ENCODE results near the gene ARHGAP24.

GRCh38 chr4:85748654-85749053 lies 273.7 kb downstream of the ARHGAP24 start:
- no peak for TF ChIP-seq FOXM1 (IDR thresholded peaks at IDR 0.05; ENCODE audit: borderline replicate concordance)
- TF ChIP-seq PKNOX1 (IDR thresholded peaks at IDR 0.05), result no peak
- TF ChIP-seq SP1 (IDR thresholded peaks at IDR 0.05), result no peak
- TF ChIP-seq FOXA1 (IDR thresholded peaks at IDR 0.05), result no peak
- no peak for TF ChIP-seq TARDBP (IDR thresholded peaks at IDR 0.05)
- no peak for TF ChIP-seq NFRKB (IDR thresholded peaks at IDR 0.05)
- TF ChIP-seq CTBP1 (IDR thresholded peaks at IDR 0.05; ENCODE audit: borderline replicate concordance), result no peak
- TF ChIP-seq BHLHE40 (IDR thresholded peaks at IDR 0.05; ENCODE audit: borderline replicate concordance), result no peak
- TF ChIP-seq SUZ12 (IDR thresholded peaks at IDR 0.05), result no peak
- TF ChIP-seq ELF4 (IDR thresholded peaks at IDR 0.05), result no peak
